Left kidney (tissue), 2 donors: Measurements from ENCODE around the gene VWC2L. TPM values are rescaled to one million over a fixed set of nuclear protein-coding genes. Genes with fewer than 3 reads are reported as not detected.

Experiments used
- DNase-seq: peaks from one replicate; pipeline ENCODE4 v3.0.0-alpha.2; 2013
- polyA plus RNA-seq: library from polyadenylated mRNA; unstranded; fragments of 120-200 nt; gene quantifications from one replicate; pipeline ENCODE4 v1.2.1, GENCODE V29; 2013; ENCODE audit not compliant: insufficient read length

VWC2L gene
- polyA plus RNA-seq, 1 donor = 0.18 TPM

DNA sequence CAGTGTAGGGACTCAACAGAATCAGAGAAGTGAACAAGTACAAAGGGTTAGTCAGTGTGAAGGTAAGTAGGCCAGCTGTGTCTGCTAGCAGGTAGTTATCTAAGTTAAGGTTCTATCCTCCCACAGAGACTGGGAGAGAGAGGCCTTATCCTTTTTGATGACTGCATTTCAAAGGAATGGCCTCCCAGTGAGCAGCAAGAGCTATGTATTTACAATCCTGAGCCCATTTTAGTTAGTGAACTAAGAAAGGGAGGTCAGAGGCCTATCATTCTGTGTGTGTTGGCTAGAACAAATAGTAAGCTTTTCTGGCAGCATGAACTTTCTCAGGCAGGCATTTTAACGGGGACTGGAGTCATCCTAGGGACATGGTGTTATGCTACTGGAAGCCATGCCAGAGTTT lies 182.9 kb downstream of the VWC2L start:
- DNase-seq = no peak

DNA sequence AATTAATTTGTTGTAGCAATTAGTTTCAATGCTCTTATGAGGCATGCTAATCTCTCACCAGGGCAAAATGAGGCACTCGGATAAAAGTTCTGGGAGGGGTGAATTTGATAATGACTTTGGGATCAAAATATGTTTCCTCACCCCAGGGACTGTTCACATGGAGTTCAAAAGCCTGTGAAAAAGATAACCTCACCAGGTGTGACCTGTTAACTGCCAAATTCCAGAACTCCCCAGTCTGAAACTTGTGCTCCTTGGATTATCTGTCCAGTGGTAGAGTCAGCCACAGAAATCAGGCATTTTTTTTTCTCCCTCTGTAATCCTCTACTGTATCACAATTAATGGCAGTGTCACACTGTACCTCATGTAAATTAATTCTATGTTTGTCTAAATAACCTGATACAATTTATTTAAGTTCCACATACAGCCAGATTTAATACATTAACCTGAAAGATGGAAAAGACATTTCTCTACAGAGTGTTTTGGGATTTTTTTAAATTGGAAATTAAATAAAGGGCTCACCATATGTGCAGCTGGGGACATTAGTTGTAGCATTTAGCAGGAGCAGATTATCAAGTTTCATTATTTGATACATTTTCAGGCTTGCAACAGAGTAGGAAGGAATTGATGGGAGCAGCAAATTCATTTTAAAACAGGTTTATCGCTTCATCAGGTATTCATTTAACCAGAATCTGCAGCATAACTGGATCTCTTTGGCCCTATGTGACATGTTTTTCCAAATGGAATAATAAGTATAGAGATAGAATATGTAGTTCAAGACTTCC lies 191.2 kb downstream of the VWC2L start:
- no peak for DNase-seq

DNA sequence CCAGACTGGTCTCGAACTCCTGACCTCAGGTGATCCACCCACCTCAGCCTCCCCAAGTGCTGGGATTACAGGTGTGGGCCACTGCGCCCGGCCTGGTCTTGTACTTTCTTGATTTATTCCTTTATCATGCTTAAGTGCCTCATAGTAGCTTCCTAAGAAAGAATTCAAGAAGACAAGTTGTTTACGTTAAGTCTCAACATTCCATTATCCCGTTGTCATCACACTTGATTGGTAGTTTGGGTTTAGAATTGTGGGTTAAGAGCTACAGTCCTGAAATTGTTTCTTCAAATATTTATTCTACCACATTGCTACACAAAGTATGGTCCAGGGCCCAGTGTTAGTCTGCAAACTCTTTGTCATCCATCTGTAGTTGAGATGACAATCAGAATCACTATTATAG lies 194.0 kb downstream of the VWC2L start:
- DNase-seq = no peak

DNA sequence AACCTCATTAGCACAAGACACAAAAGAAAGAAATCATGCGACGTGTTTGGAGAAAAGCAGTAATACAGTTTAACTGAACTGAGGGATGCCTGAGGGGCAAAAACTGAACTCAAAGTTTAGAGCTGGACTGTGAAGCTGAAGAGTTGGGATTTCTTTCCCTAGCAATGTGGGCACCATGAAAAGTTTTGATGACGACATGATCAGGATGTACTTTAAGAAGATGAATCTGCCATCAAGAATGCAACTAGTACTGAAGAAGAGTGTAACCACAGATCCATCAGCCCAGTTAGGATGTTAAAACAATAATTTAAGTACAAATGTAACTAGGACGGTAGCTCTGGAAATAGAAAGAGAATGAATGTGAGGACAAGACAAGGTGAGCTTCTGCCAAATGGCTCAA lies 196.2 kb downstream of the VWC2L start:
- no peak for DNase-seq

DNA sequence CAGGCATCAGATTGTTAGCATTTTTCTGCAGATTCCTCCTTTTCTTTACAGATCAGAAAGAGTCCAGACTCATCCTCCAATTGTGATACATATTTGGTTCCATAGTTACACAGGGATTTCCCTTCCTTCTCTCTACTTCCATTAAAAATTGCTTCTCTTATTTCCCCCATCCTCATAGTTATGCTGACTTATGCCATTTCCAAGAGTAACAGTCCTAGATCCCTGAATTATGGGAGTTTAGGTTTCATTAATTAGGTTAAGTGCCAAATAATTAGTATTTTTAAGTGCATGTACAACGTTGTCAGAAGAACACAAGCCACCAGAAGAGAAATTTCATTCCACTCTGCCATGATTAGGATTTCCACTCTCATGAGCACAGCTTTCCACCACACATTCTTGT lies 200.2 kb downstream of the VWC2L start:
- no peak for DNase-seq

DNA sequence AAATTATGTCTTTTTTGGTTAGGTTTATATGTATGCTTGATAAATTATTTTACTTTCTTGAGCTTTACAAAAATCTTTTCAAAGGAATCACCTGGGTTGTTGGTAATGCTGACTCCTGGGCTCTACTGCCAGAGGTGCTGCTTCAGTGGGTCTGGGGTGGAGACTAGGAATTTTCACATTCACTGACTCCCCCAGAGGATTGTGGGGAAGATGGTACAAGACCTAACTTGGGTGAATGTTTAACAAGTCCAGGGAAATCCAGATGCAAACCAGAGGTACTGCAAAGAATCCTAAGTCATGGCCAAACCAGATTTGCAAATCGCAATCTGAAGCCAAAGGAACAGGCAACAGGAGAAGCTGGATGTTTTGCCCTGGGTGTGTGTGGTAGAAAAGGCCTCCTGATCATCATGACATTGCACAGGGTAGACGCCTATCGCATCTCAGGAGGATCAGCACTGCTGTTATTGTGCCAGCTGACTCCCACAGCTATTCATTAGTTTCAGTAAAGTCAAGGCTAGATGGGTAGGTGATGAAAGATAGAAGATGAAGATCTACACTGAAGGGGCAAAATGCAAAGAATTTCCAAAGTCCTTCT lies 213.4 kb downstream of the VWC2L start:
- DNase-seq = peak; percentile 25

DNA sequence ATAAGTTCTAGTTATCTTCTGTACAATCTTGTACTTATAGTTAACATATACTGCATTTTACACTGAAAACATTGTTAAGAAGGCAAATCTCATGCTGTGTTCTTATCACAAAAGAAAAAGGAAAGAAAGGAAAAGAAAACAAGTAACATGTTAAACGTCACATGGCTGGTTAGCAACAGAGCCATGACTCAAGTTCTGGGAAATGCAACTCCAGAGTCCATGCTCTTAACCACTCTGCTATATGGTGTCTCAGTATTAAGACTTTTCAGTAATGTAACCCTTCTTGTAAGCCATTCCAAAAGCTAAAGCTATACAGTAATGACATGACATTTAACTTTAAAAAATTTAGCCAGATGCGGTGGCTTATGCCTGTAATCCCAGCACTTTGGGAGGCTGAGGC lies 217.2 kb downstream of the VWC2L start:
- DNase-seq = no peak
